SIG-M5 (cell line): Measurements from ENCODE around the gene KLF7.

Experiments used
- DNase-seq: peaks from one replicate; lab custom pipeline; 2025; lab: John Stamatoyannopoulos, UW

KLF7 gene

DNA sequence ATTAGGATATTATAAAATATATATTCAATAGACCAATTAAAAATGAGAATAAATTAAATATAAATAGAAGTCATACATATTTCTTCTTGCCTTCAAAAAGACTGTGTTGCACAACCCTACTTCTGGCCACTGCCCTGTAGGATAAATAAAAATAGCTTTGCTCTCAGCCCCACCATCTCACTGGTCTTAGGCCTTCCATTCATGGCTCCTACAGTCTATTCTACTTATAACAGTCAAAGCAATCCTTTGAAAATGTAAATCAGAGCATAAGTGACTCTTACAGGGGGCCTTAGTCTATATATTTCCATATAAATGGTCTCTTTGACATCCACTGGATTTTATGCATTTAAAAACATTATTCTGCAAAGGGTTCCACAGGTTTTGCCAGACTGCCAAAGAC is 72.9 kb downstream of the KLF7 start:
- DNase-seq, result no peak

DNA sequence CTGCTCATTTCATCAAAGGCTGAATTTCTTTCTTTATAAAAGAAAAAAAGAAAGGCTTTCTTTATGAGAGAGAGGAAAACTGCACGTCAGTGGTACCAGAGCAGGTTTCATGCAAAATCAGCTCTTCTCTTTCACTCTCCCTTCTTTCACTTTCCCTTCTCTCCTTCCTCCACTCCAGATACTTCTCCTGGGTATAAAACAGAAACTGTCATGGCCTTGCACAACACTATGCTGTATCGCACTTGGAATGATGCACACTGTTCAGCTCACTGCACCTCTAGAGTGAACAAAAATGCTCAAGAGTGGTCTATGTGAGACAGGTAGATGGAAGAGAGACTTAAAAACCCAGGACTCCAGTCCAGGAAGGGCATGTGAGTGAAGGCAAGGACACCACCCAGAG is 73.8 kb downstream of the KLF7 start:
- DNase-seq, result no peak

DNA sequence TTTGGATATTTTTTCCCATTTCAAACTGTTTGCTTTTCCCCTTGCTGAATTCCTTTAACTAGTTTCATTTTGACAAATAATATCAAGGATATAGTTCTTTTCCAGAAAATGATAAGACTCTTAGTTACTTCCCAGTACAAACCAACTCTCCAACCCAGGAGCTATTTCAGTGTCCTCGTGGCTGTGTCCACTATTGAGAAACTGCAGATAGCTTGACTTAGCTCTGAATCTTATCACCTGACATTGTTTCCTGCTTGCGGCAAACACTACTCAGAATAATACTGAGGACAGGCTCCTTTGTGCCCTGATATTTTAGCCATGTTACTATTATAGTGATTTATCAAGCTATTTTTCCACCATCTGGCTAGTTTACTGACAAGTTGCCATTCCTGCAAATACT is 74.6 kb downstream of the KLF7 start:
- no peak for DNase-seq

DNA sequence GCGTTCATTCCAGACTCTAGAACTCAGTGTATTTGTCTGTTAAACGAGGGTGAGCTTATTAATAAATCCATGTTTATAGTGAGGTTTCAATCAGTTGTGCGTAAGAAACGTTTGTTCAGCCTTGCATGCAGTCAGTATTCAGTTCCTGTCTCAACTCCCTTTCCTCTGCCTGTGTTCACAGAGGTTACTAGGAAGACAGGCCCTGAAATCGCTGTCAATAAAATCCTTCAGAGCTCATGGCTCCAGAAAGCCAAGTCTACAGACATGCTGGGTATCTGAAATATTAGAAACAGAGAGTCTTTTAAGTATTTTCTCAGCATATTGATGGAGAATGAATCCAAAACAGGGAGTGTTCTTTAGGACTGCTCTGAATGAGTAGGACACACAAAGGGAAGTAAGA is 75.4 kb downstream of the KLF7 start:
- no peak for DNase-seq

DNA sequence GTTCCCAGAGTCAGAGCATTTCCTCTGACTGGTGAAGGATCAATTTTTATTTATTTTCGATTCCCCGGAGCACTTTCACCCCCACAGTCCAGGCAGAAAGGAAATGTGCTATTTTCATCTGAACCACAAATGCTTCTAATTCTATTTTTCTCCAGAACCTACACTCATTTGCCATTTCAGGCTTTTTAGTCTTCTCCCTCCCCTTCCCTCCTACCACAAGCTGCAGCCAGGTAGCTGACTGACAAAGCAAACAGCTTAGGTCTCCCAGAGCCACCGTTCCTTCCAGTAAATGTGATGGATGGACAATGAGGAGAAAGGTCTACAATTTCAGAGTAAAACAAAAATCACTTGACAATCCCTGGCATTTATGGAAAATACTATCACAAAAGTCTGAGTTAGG is 76.9 kb downstream of the KLF7 start:
- no peak for DNase-seq

DNA sequence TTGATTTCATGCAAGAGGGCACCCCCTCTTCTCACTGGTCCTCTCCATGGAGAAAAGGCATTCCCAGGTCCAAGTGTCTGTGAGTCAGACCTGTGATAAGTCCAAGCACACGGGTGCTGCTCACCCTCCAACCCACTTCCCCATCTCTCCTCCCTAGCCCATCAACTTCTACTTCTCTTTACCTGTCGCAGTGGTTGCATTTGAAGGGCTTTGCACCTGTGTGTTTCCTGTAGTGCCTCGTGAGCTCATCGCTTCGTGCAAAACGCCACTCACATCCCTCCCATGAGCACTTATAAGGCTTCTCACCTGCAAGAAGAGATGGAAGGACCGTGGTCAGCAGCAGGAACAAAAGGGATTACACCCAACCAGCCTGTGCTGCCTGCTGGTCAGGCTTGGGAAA is 77.5 kb downstream of the KLF7 start:
- DNase-seq, result no peak

DNA sequence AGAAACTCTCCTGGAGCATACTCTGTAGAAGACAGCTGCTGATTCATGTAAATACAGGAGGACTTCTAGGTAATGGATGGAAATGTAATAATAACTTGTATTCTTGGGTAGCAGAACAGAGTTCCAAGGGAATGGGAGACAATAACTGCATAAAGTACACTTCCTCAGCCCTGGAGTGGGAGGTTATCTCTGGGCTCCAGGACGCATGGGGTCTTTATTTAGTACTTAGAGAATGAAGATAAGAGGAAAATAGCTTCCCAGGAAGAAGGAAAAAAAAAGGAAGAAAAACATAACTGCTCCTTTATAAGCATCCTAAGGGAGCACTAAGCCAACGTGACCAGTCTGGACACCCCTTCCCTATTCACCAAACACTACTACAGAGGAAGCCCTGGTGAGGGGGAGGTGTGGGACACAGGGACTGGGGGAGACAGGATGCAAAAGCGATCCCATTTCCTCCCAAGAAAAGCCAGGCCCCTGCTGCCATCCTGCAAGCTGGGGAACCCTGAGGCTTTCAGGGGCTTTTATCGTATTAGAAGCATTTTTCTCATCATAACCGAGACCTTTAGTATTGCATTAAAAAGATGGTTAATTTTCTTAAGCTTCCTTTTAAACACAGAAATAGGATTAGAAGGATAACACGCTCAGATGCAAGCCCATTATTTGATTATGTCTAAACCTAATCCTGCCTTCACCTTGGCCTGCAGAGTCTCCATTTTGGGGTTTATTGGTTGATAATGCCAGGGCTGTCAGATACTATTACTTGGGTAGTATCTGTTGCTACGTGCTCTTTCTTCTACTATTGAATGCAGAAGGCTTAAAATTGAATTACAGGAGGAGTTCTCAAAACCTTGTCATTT is 78.5 kb downstream of the KLF7 start:
- DNase-seq, result no peak

DNA sequence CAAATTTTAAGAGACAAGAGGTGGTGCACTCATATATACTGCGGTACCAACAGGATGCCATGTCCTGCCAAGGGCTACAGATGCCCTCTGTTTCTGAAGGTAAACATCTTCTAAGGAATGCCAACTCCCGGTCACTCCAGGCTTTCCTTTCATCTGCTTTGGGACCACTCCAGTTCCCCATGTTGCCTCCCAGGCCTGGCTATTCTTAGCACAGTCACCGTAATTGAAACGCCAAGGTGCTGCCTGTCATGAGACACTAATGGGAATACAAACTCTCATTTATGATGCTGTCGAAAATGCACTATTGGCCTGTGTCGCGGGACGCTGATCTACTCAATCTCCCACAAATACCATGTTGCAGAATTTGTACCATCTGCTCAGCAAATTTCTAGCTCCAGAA is 79.6 kb downstream of the KLF7 start:
- no peak for DNase-seq

DNA sequence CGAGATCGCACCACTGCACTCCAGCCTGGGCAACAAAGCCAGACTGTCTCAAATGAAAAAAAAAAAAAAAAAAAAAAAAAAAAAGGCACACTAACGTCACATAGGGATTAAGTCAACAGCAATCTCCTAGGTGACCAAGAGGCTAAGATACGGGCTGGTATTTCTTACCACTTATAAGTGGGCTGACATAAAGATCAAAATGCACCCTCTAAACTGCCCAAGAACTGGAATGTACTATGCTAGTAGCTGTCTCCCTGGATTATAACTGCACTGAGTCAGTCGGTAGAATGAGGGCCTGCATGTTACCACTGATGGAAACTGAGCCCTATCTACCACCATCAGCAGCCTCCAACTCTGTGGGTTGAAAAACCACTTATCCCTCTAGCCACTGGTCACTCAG is 80.6 kb downstream of the KLF7 start:
- DNase-seq, result no peak

DNA sequence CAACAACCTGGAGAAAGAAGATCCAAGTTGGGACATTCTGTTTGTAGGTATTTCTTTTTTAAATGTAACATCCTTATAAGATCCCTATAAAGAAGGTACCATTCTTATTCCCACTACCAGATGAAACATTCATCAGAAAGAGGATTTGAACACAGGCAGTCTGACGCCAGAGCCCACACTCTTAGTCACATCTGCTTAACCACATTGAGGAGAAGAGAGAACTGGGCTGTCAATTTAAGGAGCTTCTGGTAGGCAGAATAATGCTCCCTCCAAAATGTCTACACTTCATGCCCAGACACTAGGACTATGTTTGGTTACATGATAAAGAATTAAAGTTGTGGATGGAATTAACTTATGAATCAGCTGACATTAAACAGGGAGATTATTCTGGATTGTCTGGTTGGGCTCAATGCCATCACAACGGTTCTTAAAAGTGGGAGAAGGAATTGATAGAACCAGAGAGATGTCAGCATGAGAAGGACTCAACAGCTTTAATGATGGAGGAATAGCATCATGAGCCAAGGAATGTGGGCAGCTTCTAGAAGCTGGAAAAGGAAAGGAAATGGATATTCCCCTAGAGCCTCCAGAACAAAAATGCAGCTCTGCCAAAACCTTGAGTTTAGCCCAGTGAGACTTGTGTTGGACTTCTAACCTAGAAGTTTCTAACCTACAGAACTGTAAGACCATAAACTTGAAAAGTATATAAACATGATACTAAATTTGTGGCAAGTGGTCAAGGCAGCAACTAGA is 82.2 kb downstream of the KLF7 start:
- DNase-seq, result no peak

DNA sequence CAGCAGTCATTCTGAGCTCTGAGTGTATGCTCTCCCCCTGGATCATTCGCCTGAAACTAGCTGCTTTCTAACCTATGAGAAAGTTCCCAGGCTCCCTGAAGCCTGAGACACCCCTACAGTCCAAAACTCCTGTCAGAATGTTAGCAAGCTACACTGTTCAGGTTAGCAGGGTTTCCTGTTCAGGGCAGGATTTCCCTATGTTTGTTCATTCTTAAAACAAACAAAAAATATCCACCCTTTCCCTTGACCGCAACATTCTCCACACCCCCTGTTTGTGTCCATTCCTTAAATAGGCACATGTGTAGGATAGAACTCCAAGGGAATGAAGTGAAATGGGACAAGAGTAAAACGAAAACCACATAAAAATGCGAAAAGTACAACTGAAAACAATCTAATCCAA is 83.1 kb downstream of the KLF7 start:
- no peak for DNase-seq

DNA sequence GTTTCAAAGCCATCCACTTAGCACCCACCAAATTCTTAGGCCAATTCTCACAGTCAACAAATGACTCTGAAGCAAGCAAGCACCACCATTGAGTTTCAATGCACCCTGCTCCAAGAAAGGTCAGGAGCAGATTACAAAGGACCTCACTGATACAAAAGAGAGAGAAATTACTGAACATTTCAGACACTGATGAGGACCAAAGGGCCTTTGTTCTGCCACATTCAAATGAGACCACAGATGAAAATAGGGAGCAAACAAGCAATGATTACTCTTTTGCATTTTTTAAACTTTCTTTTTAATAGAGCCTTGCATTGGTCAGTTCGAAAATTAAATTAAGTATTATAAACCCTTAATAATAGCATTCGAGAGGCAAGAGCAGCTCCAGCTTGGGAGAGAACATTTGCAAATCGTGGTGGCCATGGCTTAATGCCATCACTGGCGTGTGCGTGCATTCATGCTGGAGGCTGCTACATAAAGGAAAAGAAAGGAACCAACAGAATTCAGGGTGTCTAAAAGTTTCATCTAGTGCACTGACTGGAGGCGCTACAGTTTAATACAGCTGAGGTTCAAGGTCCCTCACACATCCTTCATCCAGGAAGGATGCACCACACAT is 87.5 kb downstream of the KLF7 start:
- DNase-seq, result no peak

DNA sequence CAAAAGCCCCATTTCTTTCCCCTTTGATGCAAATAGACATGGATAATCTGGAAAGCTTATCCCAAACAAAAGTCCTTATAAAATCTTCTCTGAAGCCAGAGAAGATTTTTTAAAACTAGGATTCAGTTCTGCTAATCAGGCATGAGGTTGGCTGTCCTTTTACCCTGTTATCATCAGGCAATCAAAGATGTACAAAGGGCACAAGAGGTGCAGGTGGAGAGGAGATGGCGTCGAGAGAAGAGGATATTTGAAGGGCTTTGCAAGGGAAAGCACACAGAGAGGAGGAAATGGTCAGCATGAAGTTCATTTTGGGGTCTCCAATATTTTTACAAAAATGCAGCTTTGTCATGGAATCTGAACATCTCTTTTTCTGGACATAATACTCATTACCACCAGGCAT is 88.5 kb downstream of the KLF7 start:
- no peak for DNase-seq

DNA sequence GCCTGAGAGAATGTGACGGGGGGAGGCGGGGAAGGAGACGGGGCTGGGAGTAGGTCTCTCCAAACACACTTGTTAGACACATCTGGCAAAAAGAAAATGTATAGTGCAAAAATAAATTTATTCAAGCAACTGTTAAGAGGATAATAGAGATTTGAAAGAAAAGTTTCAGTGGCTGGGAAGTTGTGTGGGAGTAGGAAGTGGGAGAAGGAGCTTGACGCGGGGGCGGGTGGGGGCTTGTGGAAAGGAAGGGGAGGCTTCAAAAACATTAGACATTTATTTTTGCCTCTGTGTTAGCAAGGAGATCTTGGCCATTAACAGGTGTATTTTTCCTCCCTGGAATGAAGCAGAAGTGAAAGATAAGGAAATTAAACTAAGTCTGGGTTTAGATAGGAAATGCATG is 90.3 kb downstream of the KLF7 start:
- DNase-seq, result no peak

DNA sequence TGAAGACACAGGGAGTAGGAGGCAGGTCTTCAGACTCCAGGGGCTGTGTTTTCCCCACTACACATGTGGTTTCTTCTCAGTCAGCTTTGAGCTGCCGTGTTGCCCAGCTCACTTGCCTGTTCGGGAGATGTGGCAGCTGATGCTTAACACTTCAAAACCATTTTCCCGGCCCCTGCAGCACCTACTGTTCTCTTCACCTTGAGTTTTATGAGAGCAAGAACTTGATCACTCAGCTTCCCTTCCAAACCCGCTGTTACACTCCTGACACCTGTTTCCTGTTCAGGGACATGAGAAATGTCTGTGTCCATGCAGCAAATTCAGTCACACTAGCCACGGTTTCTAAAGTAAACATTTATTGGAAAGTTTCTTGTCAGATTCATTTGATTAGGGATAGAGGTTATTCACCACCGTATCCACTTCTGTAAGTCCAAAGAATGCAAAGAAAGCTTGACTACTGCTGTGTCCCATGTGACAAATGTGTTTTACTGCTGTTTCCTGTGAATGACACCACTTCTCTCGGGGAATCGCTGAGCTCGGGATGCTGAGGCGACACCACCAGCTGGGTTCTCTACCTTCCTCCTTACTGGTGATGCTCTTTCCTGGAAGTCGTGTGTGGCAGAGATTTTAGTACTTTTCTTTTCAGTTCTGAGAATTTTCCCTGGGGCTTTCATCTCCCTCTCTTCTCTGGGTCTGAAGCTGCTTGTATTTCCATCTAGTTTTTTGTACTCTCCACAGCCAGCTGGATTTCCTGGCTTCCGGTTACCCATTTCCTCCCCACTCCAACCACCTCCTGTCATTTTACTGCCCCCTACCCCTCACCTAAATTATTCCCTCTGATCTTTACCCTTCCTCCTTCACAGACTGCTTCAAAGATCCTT is 91.7 kb downstream of the KLF7 start:
- DNase-seq, result no peak

DNA sequence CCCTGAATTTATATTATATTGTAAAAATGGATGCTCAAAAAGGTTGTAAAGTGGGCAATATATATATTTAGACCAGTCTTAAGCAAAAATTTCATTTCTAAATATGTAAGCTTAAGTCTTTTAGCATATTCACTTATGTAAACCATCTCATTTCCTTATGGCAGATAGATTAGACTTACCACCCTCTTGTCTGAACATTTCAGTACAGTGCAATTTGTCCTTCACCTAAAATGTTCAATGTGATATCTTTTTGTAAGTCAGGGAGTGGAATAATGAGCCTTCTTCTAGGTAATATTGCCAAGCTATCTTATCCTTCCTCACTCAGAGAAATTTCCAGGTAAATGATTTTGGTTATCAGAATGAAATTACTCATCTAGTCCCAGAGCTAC is 92.3 kb downstream of the KLF7 start:
- no peak for DNase-seq

DNA sequence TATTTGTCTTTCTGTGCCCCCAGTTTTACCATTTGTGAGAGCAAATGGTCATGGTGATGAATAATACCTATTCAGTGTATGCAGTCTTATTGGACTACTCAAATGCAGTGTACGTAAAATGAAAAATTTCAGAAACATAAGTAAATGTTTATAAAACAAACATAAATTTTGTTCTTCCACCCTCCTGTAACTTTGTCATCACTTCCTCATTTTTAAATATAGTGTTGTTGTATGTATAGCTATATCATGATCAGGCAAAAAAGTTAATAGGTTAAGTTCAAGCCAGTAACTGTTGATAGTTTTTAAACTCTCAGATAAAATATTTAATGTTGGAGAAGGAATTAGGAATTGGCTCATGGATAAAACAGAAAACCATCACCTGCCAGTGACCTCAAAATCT is 93.2 kb downstream of the KLF7 start:
- DNase-seq, result no peak

DNA sequence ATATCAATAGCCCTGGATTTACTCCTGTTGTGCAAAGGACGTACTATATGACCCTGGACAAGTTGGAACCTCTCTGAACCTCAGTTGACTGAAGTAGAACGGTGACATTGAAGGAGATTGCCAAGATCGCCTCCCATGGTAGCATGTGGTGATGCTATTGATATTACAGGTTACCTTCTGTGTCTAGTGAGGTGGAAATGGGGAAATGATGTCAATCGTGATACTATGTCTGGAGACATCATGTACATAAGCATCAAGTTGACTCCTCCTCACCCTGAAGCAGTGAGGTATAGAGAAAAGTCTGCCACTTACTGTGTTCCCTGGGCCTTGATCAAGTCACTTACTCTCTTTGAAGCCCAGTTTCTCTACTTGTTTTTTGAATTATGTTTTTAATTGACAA is 93.9 kb downstream of the KLF7 start:
- DNase-seq, result no peak

DNA sequence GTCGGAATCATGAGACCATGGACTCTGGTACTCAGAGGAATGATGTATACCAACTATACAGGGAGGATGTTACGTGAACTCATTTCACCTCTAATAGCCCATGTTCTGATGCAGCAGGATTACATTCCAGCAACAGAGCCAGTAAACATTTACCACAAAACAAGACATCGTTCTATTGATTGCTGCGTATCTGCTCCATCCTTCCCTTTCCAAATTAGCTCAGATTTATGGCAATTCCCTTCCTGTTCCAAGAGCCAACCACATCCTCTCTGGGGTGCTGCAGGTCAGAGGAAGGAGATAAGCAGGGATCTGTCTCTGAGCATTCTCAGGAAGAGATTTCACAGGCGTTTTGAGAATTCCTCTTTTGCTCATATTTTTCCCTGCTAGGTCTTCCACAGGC is 98.3 kb downstream of the KLF7 start:
- DNase-seq, result no peak

DNA sequence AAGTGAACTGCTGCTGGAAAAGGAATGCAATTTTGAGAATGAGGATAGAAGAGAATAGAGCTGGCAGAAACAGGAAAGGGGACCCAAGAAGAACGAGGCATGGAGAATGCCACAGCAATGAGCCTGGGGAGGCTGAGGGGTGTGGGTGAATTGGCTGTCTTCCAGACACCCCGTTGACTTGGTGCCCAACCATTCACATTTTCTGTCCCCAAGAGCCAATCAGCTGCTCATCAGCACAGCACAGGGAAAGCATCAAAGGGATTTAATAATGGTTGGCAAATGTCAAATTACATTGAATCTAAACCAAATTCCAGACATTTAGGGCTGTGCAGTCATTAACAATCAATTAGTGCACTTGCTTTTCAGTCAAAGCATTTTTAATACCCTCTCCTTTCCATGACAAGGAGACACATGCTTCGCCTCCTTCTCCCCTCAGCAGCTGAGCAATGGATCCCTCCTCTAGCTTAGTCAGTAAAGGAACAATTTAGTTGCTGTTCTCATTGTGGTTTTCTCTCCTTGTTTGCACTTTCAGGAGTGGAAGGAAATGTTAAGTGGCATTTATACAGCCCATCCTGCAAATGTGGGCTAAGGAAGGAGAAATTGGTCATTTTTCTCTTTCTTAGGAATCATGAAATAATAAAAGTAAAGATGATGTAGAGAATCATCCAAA is 98.8 kb downstream of the KLF7 start:
- DNase-seq, result no peak

DNA sequence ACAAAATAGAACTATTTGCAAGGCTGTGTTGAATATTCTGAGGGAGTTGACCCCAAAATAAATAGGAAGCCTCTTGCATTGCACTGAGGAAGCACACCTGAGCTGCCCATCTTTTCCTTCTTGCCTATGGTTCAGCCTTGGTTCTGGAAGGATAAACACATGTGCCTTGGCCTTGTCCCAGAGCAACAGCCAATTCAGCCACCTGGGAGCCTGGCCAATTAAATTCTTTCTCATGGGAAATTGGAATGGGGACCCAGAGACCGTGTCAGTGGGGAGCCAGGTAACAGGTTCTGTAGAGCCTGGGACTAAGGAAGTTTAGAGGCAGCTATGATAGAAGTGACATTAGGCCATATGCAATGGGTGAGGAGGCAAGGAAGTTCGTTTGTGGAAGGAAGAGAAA is 99.6 kb downstream of the KLF7 start:
- no peak for DNase-seq
